Hepatocyte (in vitro differentiated cells): ENCODE data around the gene CELF4.

Experiments used
- CTCF ChIP-seq: fragments of 200-600 bp; sonication (generic); IDR thresholded peaks from 2 replicates; pipeline ENCODE4 v1.5.1; 2016; ENCODE audit warnings: antibody characterized with exemption, mild to moderate bottlenecking; ENCODE audit not compliant: poor library complexity
- EZH2phosphoT487 ChIP-seq: fragments of 200-600 bp; sonication (generic); IDR thresholded peaks from one replicate; pipeline ENCODE4 v1.6.1; 2018; ENCODE audit warnings: antibody characterized with exemption, mild to moderate bottlenecking, low read depth, moderate library complexity; ENCODE audit not compliant: unreplicated experiment, severe bottlenecking

- TF ChIP-seq EZH2phosphoT487 (no peak), CTCF (no peak)
Observed at GRCh38 chr18:37452682-37453385, 112.8 kb downstream of the CELF4 start.
